K562 (cell line): ENCODE data around the gene CCDC85B. TPM values are rescaled to one million over a fixed set of nuclear protein-coding genes. Genes with fewer than 3 reads are reported as not detected.

ENCODE experiments used
- CHCHD3 ChIP-seq: fragments of 250-450 bp; sonication (Bioruptor Pico); IDR thresholded peaks from 2 replicates; pipeline ENCODE4 v2.1.2; 2022; ENCODE audit warnings: mild to moderate bottlenecking
- CSDE1 ChIP-seq, 2 experiments: fragments of 450-650 bp; IDR thresholded peaks; 2 replicates each; pipeline ENCODE4 v1.6.1; 2016; ENCODE audit warnings: mild to moderate bottlenecking in 1 of 2
- ETV6 ChIP-seq, 3 experiments: fragments of 150-350 bp in 1 of 3; sonication (generic) in 1 of 3; formaldehyde crosslinking in 1 of 3; IDR thresholded peaks; 2 replicates each; pipeline versions ENCODE4 v1.6.1 to v1.8.0; 2014 to 2022; ENCODE audit warnings: borderline replicate concordance in 2 of 3, low read depth in 2 of 3, antibody characterized with exemption in 1 of 3, low read length in 1 of 3, mild to moderate bottlenecking in 1 of 3, missing genetic modification reagents in 1 of 3
- FOXP1 ChIP-seq: sonication (generic); formaldehyde crosslinking; IDR thresholded peaks from 2 replicates; pipeline ENCODE4 v1.8.0; 2022; ENCODE audit warnings: mild to moderate bottlenecking, missing genetic modification reagents
- GATAD2A ChIP-seq: fragments of 450-650 bp; IDR thresholded peaks from 2 replicates; pipeline ENCODE4 v1.6.1; 2017
- HMGN3 ChIP-seq: IDR thresholded peaks from 2 replicates; pipeline ENCODE4 v1.6.1; 2011; ENCODE audit warnings: borderline replicate concordance, low read depth, mild to moderate bottlenecking, mixed read lengths, low read length; ENCODE audit not compliant: insufficient read length; ENCODE audit errors: extremely low read depth
- MAFF ChIP-seq: IDR thresholded peaks from 2 replicates; pipeline ENCODE4 v1.6.1; 2012; ENCODE audit warnings: low read length, improper control_type of control experiment
- NCOA6 ChIP-seq: fragments of 450-650 bp; IDR thresholded peaks from 2 replicates; pipeline ENCODE4 v1.6.1; 2017; ENCODE audit warnings: mild to moderate bottlenecking
- NCOR1 ChIP-seq: fragments of 450-650 bp; IDR thresholded peaks from 2 replicates; pipeline ENCODE4 v1.6.1; 2016; ENCODE audit warnings: mild to moderate bottlenecking, moderate library complexity
- NEUROD1 ChIP-seq: fragments of 150-350 bp; IDR thresholded peaks from 2 replicates; pipeline ENCODE4 v1.6.1; 2014; ENCODE audit warnings: borderline replicate concordance, low read length, low read depth; ENCODE audit not compliant: partially characterized antibody
- NUFIP1 ChIP-seq: fragments of 450-650 bp; IDR thresholded peaks from 2 replicates; pipeline ENCODE4 v1.6.1; 2018; ENCODE audit not compliant: partially characterized antibody
- POLR2A ChIP-seq: fragments of 450-650 bp; conservative IDR thresholded peaks from 2 replicates; pipeline ENCODE4 v1.6.1; 2016
- POLR2H ChIP-seq: IDR thresholded peaks from 2 replicates; pipeline ENCODE4 v1.6.1; 2016; ENCODE audit warnings: missing genetic modification characterization, low read depth, mild to moderate bottlenecking, control low read depth, missing compliant biosample characterization, moderate library complexity
- RNF2 ChIP-seq: sonication (generic); IDR thresholded peaks from 2 replicates; pipeline ENCODE4 v1.6.1; 2016
- SETDB1 ChIP-seq: IDR thresholded peaks from one replicate; pipeline ENCODE4 v1.6.1; 2012; ENCODE audit warnings: low read length, control low read depth, inconsistent platforms
- TSC22D4 ChIP-seq: fragments of 450-650 bp; IDR thresholded peaks from 2 replicates; pipeline ENCODE4 v1.6.1; 2016; ENCODE audit warnings: missing genetic modification characterization, missing biosample characterization, control low read depth
- U2AF2 ChIP-seq: fragments of 200-400 bp; formaldehyde crosslinking; optimal IDR thresholded peaks from 2 replicates; pipeline ENCODE3; 2017; ENCODE audit warnings: low read depth, mild to moderate bottlenecking, low read length
- ZBTB7A ChIP-seq: IDR thresholded peaks from 2 replicates; pipeline ENCODE4 v1.6.1; 2011; ENCODE audit warnings: low read depth, mild to moderate bottlenecking, low read length, moderate library complexity, borderline replicate concordance; ENCODE audit not compliant: control insufficient read depth
- ZFP1 ChIP-seq: fragments of 450-650 bp; formaldehyde crosslinking; IDR thresholded peaks from 2 replicates; pipeline ENCODE4 v1.4.0; 2020; ENCODE audit warnings: mild to moderate bottlenecking, mixed read lengths
- ZNF146 ChIP-seq: IDR thresholded peaks from one replicate; pipeline ENCODE4 v1.6.1; 2018; ENCODE audit warnings: missing compliant biosample characterization; ENCODE audit not compliant: unreplicated experiment
- ZNF212 ChIP-seq: fragments of 450-650 bp; formaldehyde crosslinking; IDR thresholded peaks from 2 replicates; pipeline ENCODE4 v1.4.0; 2020; ENCODE audit warnings: mild to moderate bottlenecking
- ZNF444 ChIP-seq: fragments of 250-450 bp; sonication (Bioruptor Pico); IDR thresholded peaks from 2 replicates; pipeline ENCODE4 v1.4.0; 2020; ENCODE audit warnings: mild to moderate bottlenecking, moderate library complexity
- ZSCAN32 ChIP-seq: fragments of 450-650 bp; formaldehyde crosslinking; IDR thresholded peaks from 2 replicates; pipeline ENCODE4 v1.4.0; 2020; ENCODE audit warnings: mild to moderate bottlenecking, moderate library complexity
- polyA plus RNA-seq, 8 experiments: library from polyadenylated mRNA; depleted of rRNA in 4 of 8; stranded (reverse) in 5 of 8; unstranded in 3 of 8; fragments of >200 nt; fragmentation: Nextera tagmentation in 2 of 8; fragmentation: Illumina TruSeq in 1 of 8; extraction: Ambion mirVana in 2 of 8; extraction: Trizol in 1 of 8; gene quantifications; 2 replicates each; pipeline versions ENCODE4 v1.2.1 to v1.2.3, GENCODE V29; 2011 to 2014; ENCODE audit warnings: inconsistent platforms in 1 of 8, missing spikeins in 1 of 8
- total RNA-seq, 7 experiments: library from RNA; depleted of rRNA in 6 of 7; stranded (reverse); fragments of >200 nt in 6 of 7; fragmentation: Illumina TruSeq in 2 of 7; extraction: Trizol in 2 of 7; gene quantifications; 2 replicates each; pipeline versions ENCODE4 v1.2.1 to v1.2.3, GENCODE V29; 2011 to 2021; ENCODE audit warnings: low replicate concordance in 1 of 7
- TF ChIP-seq, protein P1 (sequence below): sonication (generic); formaldehyde crosslinking; IDR thresholded peaks from 2 replicates; pipeline ENCODE4 v1.8.0; 2022; ENCODE audit warnings: mild to moderate bottlenecking, low read depth, missing genetic modification reagents
- TF ChIP-seq, protein P2 (sequence below): fragments of 200-800 bp; sonication (Bioruptor generic); IDR thresholded peaks from 2 replicates; pipeline ENCODE4 v1.6.1; 2017; ENCODE audit warnings: missing genetic modification characterization, missing compliant biosample characterization
- TF ChIP-seq, protein P3 (sequence below), 2 experiments: fragments of 450-650 bp; IDR thresholded peaks; 2 replicates each; pipeline ENCODE4 v1.6.1; 2016

Gene CCDC85B
- total and polyA plus RNA-seq, 9 of the 15 experiments (the other 6 are each of a cell fraction or from before 2014, with no cell fraction given) = 0.14 to 138 (median 6.2) TPM

DNA sequence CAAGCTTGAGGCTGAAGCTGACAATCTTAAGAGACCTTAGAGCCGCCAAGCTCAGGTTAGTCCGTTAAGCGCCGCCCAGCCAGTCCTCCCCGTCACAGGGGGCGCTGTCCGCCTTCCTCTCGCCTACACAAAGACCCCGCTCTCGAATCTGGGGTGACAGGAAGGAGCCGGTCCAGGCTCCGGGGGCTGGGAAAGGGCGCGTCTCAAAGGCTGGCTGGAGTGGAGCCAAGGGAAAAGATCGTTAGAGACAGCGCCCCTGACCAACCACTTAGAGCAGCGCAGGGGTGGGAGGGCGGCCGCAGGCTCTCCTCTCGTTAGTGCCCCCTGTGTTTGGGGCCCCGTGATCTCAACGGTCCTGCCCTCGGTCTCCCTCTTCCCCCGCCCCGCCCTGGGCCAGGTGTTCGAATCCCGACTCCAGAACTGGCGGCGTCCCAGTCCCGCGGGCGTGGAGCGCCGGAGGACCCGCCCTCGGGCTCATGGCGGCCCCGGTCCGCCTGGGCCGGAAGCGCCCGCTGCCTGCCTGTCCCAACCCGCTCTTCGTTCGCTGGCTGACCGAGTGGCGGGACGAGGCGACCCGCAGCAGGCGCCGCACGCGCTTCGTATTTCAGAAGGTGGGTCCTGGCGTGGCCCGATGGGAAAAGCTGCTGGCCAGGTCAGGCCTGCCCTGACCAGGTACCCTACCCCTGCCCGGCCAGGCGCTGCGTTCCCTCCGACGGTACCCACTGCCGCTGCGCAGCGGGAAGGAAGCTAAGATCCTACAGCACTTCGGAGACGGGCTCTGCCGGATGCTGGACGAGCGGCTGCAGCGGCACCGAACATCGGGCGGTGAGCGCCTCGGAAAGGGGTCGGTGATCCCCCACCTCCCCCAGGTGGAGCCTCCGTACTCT, 30.0 kb upstream of the CCDC85B start, which contains the start of gene MUS81 (continued):
- TF ChIP-seq, protein P1, sequence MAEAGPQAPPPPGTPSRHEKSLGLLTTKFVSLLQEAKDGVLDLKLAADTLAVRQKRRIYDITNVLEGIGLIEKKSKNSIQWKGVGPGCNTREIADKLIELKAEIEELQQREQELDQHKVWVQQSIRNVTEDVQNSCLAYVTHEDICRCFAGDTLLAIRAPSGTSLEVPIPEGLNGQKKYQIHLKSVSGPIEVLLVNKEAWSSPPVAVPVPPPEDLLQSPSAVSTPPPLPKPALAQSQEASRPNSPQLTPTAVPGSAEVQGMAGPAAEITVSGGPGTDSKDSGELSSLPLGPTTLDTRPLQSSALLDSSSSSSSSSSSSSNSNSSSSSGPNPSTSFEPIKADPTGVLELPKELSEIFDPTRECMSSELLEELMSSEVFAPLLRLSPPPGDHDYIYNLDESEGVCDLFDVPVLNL = no peak
- TF ChIP-seq ZBTB7A (peak; percentile 91), NUFIP1 (no peak), MAFF (no peak), NCOR1 (peak; percentile 70), HMGN3 (peak; percentile 94), FOXP1 (no peak), ZSCAN32 (CRISPR knock-in tag) (peak; percentile 42; the same call in 1 of the 2 replicates), GATAD2A (no peak), ZNF444 (CRISPR knock-in tag) (no peak), RNF2 (peak; percentile 86), CHCHD3 (CRISPR knock-in tag) (no peak), CSDE1 (IDR thresholded peaks at IDR 0.05) (no peak), ZNF212 (CRISPR knock-in tag) (peak; percentile 42; the same call in 1 of the 2 replicates), NEUROD1 (peak; percentile 51), POLR2H (tag) (0 out of 2 replicates have a peak, but pooled peaks have one; percentile 35), ZNF146 (CRISPR knock-in tag) (no peak), U2AF2 (no peak), ETV6 (IDR thresholded peaks at IDR 0.05; ENCODE audit: borderline replicate concordance in 1 of 2, low read depth in 2 of 2, low read length in 1 of 2) (no peak), ETV6 (CRISPR knock-in tag; IDR thresholded peaks at IDR 0.05; ENCODE audit: borderline replicate concordance) (no peak; the same call in 1 of the 2 replicates), SETDB1 (no peak), TSC22D4 (tag) (no peak), ZFP1 (CRISPR knock-in tag) (no peak), POLR2A (peak; percentile 53), NCOA6 (no peak)
- TF ChIP-seq, protein P2, sequence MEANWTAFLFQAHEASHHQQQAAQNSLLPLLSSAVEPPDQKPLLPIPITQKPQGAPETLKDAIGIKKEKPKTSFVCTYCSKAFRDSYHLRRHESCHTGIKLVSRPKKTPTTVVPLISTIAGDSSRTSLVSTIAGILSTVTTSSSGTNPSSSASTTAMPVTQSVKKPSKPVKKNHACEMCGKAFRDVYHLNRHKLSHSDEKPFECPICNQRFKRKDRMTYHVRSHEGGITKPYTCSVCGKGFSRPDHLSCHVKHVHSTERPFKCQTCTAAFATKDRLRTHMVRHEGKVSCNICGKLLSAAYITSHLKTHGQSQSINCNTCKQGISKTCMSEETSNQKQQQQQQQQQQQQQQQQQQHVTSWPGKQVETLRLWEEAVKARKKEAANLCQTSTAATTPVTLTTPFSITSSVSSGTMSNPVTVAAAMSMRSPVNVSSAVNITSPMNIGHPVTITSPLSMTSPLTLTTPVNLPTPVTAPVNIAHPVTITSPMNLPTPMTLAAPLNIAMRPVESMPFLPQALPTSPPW = peak; percentile 90
- TF ChIP-seq, protein P3, sequence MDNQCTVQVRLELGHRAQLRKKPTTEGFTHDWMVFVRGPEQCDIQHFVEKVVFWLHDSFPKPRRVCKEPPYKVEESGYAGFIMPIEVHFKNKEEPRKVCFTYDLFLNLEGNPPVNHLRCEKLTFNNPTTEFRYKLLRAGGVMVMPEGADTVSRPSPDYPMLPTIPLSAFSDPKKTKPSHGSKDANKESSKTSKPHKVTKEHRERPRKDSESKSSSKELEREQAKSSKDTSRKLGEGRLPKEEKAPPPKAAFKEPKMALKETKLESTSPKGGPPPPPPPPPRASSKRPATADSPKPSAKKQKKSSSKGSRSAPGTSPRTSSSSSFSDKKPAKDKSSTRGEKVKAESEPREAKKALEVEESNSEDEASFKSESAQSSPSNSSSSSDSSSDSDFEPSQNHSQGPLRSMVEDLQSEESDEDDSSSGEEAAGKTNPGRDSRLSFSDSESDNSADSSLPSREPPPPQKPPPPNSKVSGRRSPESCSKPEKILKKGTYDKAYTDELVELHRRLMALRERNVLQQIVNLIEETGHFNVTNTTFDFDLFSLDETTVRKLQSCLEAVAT (IDR thresholded peaks at IDR 0.05) = peak in 1 of 2 experiments; percentile 15; a peak in 1 of 4 replicates
